ENCODE measurements around the gene SRGAP2C.
"Not testable (repeated sequence)": the region's sequence is repeated elsewhere in the genome, so short reads cannot be mapped to it uniquely, and the experiment has no call there.

- not testable (repeated sequence) for TF ChIP-seq CTCF (IDR thresholded peaks at IDR 0.05; ENCODE audit: low read depth, low read length); MAX (IDR thresholded peaks at IDR 0.05; ENCODE audit: low read depth, low read length); POLR2A (IDR thresholded peaks at IDR 0.05; ENCODE audit: extremely low read depth, insufficient read length); MYC (IDR thresholded peaks at IDR 0.05; ENCODE audit: low read depth, low read length)
Observed at GRCh38 chr1:121243913-121244312, 59.1 kb downstream of the SRGAP2C start.

All from NB4 (cell line).